DMS79 treated with DMSO at 0.1 percent for 48 hours (cell line): ENCODE data around the gene FAH.
"Not testable (repeated sequence)": the region's sequence is repeated elsewhere in the genome, so short reads cannot be mapped to it uniquely, and the experiment has no call there.

Experiments used
- DNase-seq: peaks from one replicate; lab custom pipeline; 2025; lab: John Stamatoyannopoulos, UW

The FAH gene

GRCh38 chr15:80152180-80152895 is 461 bp upstream of the FAH start:
- DNase-seq: peak; percentile 21

- DNase-seq: no peak
Measured at GRCh38 chr15:80153900-80154299, 1.1 kb downstream of the FAH start.

- DNase-seq: no peak
Measured at GRCh38 chr15:80154336-80154735, 1.5 kb downstream of the FAH start.

GRCh38 chr15:80155001-80155377 is 2.2 kb downstream of the FAH start:
- DNase-seq: no peak

- DNase-seq: not testable (repeated sequence)
Measured at GRCh38 chr15:80155378-80156175, 2.8 kb downstream of the FAH start.

GRCh38 chr15:80156176-80156720 is 3.4 kb downstream of the FAH start:
- no peak for DNase-seq

GRCh38 chr15:80157215-80157614 is 4.4 kb downstream of the FAH start:
- DNase-seq: no peak

GRCh38 chr15:80159301-80159700 is 6.5 kb downstream of the FAH start:
- no peak for DNase-seq

GRCh38 chr15:80159811-80160569 is 7.2 kb downstream of the FAH start:
- DNase-seq: no peak

GRCh38 chr15:80160570-80161156 is 7.9 kb downstream of the FAH start:
- no peak for DNase-seq

- no peak for DNase-seq
Measured at GRCh38 chr15:80161468-80162016, 8.7 kb downstream of the FAH start.

GRCh38 chr15:80162059-80162554 is 9.3 kb downstream of the FAH start:
- no peak for DNase-seq

- DNase-seq: no peak
Measured at GRCh38 chr15:80163217-80163616, 10.4 kb downstream of the FAH start.

- no peak for DNase-seq
Measured at GRCh38 chr15:80163897-80164296, 11.1 kb downstream of the FAH start.

GRCh38 chr15:80167936-80168335 is 15.1 kb downstream of the FAH start:
- DNase-seq: no peak

- DNase-seq: no peak
Measured at GRCh38 chr15:80168421-80168820, 15.6 kb downstream of the FAH start.

GRCh38 chr15:80169768-80170357 is 17.1 kb downstream of the FAH start:
- DNase-seq: no peak

GRCh38 chr15:80170596-80170995 is 17.8 kb downstream of the FAH start:
- DNase-seq: no peak

- no peak for DNase-seq
Measured at GRCh38 chr15:80171787-80172186, 19.0 kb downstream of the FAH start.

GRCh38 chr15:80172401-80172800 is 19.6 kb downstream of the FAH start:
- no peak for DNase-seq
